ENCODE data around the gene WNK1.

WNK1 gene

DNA sequence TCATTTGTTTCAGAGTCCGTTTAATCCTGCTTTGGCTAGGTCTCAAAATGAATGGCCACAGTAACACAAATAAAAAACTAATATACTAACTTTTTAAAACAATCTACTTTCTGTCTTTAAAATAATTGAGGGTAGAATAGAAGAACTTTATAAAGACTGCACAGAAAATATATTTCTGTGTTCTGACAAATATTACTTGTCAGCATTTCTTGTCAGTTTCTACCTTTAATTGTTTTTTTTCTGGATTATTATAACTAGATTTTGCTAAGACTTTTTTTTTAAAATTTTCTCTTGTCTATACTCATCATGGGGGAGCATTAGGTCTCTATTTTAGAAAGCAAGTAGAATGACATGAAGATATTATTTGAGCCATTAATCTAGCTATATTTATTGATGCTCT is 110.9 kb downstream of the WNK1 start:
- no peak for DNase-seq (ENCODE audit: low spot score)

DNA sequence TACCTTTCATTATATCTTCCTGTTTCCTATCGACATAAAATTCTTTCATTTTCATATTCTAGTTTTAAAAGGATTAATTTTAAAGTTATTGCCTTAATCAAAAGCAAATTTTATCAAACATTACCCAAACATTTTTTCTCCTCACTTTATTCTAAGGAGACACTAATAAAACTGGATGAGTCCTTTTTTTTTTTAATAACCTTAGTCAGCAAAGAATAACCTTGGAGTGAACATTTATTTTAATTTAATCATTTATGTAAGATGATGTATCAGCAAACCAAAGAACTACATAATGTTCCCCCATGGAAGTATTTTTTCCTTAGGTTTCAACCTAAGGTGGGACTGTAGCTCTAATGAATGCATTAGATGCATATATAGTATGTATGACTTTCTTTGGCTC is 113.2 kb downstream of the WNK1 start:
- no peak for DNase-seq (ENCODE audit: low spot score)

DNA sequence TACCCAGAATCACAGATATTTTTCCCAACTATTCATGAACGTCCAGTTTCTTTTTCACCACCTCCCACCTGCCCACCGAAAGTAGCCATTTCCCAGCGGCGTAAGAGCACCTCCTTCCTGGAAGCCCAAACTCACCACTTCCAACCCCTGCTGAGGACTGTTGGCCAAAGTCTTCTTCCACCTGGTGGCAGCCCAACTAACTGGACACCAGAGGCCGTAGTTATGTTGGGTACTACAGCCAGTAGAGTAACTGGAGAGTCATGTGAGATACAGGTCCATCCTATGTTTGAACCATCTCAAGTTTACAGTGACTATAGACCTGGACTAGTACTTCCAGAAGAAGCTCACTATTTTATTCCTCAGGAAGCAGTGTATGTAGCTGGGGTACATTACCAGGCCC is 115.5 kb downstream of the WNK1 start:
- no peak for DNase-seq (ENCODE audit: low spot score)

DNA sequence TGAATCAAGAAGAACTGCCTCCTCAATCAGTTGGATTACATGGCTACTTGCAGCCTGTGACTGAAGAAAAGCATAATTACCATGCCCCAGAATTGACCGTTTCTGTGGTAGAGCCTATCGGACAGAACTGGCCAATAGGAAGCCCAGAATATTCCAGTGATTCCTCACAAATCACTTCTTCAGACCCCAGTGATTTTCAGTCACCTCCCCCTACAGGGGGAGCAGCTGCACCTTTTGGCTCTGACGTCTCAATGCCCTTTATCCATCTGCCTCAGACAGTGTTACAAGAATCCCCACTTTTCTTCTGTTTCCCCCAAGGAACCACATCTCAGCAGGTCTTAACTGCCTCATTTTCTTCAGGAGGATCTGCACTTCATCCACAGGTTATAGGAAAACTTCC is 116.3 kb downstream of the WNK1 start:
- DNase-seq (ENCODE audit: low spot score), result no peak

DNA sequence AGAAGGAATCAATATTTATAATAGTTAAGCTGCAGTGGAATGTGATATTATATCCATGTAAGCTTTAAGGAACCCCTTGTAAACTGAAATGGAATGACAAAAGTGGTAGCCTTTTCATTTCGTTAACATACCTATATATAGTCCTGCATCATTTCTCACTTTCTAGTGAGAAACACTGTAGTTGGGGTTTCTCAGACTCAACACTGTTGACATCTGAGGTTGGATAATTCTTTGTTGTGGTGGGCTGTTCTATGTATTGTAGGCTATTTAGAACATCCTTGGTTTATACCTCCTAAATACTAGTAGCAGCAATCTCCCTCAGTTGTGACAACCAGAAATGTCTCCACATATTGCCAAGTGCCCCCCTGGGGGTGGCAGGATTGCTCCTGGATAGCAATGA is 118.0 kb downstream of the WNK1 start:
- no peak for DNase-seq (ENCODE audit: low spot score)

DNA sequence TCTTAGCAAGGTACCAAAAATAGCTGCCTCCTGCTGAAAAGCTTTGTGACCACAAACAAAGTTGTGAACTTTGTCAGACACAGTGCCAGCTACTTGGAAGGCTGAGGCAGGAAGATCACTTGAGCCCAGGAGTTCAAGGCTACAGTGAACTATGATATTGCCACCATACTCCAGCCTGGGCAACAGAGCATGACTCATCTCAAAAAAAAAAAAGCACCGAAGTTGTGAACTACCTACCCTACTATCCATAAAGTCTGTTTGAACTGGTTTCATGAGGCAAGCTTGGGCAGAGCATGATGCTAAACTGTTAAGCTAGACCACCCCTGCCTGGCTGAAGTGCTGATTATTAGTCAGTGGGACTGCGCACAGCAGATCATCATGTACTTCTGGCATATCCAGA is 121.6 kb downstream of the WNK1 start:
- no peak for DNase-seq (ENCODE audit: low spot score)

DNA sequence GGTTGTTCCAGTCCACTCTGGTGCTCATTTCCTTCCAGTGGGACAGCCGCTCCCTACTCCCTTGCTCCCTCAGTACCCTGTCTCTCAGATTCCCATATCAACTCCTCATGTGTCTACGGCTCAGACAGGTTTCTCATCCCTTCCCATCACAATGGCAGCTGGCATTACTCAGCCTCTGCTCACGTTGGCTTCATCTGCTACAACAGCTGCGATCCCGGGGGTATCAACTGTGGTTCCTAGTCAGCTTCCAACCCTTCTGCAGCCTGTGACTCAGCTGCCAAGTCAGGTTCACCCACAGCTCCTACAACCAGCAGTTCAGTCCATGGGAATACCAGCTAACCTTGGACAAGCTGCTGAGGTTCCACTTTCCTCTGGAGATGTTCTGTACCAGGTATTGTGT is 127.3 kb downstream of the WNK1 start:
- DNase-seq (ENCODE audit: low spot score), result no peak

DNA sequence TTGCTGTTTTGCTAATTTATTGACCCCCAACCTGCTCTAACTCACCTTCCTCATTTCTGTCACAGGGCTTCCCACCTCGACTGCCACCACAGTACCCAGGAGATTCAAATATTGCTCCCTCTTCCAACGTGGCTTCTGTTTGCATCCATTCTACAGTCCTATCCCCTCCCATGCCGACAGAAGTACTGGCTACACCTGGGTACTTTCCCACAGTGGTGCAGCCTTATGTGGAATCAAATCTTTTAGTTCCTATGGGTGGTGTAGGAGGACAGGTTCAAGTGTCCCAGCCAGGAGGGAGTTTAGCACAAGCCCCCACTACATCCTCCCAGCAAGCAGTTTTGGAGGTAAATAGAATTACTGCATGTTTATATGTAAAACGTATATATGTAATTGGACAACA is 128.3 kb downstream of the WNK1 start:
- DNase-seq (ENCODE audit: low spot score), result no peak

DNA sequence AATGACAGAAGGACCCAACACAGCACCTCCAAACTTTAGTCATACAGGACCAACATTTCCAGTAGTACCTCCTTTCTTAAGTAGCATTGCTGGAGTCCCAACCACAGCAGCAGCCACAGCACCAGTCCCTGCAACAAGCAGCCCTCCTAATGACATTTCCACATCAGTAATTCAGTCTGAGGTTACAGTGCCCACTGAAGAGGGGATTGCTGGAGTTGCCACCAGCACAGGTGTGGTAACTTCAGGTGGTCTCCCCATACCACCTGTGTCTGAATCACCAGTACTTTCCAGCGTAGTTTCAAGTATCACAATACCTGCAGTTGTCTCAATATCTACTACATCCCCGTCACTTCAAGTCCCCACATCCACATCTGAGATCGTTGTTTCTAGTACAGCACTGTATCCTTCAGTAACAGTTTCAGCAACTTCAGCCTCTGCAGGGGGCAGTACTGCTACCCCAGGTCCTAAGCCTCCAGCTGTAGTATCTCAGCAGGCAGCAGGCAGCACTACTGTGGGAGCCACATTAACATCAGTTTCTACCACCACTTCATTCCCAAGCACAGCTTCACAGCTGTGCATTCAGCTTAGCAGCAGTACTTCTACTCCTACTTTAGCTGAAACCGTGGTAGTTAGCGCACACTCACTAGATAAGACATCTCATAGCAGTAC is 132.5 kb downstream of the WNK1 start:
- no peak for DNase-seq (ENCODE audit: low spot score)

DNA sequence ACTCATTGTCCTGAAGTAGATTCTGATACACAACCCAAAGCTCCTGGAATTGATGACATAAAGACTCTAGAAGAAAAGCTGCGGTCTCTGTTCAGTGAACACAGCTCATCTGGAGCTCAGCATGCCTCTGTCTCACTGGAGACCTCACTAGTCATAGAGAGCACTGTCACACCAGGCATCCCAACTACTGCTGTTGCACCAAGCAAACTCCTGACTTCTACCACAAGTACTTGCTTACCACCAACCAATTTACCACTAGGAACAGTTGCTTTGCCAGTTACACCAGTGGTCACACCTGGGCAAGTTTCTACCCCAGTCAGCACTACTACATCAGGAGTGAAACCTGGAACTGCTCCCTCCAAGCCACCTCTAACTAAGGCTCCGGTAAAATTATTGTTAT is 133.3 kb downstream of the WNK1 start:
- no peak for DNase-seq (ENCODE audit: low spot score)

DNA sequence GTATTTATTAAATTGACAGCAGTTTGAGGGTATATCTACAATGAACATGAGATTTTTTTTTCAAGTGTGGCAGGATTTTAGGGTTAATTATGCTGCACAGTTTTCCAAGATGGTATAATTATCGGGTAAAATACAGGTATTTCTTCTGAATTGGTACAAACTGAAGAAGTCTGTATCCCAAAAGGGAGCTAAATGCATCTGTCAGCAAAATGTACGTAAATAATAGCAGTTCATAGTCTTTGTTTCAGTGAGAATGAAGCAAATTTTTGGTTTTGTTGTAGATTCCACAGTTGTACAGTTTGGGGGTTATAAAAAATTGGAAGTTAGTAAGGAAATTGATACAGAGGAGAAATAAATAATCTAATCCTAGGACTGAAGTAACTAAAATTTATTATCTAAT is 133.8 kb downstream of the WNK1 start:
- DNase-seq (ENCODE audit: low spot score), result no peak

DNA sequence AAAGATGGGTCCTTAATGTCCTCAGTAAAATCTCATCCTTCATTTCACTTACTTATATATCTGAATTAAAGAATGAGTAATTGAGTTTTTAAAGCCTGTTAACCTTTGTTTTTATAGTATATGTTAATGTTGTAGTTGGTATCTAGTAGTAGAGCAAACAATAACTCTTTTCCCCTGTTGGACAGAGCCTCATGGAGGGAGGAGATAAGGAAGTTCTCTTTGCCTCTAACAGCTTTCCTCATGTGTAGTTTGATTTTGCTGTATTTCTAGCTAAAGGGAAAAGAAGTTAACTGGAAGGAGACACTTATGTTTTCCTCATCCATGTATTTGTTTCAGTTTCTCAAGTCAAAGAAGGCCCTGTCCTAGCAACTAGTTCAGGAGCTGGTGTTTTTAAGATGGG is 141.8 kb downstream of the WNK1 start:
- no peak for DNase-seq (ENCODE audit: low spot score)

DNA sequence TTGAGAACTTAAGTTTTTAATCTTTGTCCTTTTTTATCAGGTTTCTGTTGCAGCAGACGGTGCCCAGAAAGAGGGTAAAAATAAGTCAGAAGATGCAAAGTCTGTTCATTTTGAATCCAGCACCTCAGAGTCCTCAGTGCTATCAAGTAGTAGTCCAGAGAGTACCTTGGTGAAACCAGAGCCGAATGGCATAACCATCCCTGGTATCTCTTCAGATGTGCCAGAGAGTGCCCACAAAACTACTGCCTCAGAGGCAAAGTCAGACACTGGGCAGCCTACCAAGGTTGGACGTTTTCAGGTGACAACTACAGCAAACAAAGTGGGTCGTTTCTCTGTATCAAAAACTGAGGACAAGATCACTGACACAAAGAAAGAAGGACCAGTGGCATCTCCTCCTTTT is 143.7 kb downstream of the WNK1 start:
- DNase-seq (ENCODE audit: low spot score), result no peak

DNA sequence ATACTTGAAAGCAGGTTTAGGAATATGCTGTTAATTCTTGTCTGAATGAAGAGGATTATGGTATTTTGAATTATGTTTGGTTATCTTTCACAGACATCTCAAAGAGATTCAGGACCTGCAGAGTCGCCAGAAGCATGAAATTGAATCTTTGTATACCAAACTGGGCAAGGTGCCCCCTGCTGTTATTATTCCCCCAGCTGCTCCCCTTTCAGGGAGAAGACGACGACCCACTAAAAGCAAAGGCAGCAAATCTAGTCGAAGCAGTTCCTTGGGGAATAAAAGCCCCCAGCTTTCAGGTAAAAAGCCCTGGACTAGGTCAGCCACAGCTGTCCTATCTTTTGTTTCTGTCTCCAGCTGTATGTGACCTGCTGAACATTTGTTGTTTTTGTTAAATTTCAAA is 145.0 kb downstream of the WNK1 start:
- DNase-seq (ENCODE audit: low spot score), result no peak

DNA sequence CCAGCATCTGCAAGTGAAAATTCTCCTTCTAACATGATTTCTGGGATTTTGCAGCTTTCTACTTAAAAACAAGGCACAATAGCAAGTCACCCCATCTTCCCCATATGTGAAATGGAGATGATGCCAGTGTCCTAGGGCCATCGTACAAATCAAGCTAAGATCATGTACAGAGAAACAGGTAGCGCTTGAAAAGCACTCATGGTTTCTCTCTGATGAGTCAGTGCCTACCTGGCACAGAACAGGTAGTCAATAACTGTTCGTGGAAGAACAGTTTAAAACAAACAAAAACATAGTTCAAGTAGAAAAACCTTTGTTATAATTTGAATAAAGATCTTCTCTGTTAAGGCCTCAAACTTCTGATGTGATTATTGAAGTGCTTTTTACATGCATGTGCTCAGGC is 150.2 kb downstream of the WNK1 start:
- no peak for DNase-seq (ENCODE audit: low spot score)

DNA sequence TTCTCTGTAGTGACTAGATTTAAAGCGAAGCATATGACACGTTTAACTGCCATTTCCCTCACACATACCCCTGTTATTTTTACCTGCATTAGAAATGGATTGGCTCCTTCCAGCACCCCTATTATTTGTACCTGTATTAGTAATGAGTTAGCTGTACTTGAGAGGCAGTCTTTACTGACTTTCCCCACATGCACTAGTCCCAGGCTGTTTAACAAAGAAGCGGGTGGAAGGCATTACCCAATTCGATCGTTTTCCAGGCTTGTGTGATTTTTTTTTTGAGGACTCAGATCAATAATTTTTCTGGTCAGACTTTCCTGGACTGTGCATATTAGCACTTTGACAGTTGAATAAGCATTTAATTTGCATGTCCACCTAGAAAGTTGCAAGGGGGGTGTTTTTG is 150.7 kb downstream of the WNK1 start:
- no peak for DNase-seq (ENCODE audit: low spot score)

DNA sequence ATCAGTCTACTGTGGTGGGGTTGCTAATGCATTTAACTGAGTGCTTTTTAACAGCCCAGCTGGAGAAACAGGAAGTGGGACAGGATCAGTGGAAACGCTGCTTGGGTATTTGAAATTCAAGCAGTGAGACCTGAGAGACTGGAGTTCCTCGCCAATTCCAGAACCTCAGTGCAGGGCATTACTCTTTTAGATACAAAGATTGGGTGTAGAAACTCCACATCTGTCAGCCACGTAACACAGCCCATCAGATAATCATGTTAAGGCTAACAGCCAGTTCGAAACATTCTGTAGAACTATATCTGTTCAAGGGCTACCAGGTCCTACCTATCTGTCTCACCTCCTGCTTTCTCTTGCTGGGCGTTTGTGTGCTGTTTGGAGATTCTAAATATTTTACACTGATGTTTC is 151.6 kb downstream of the WNK1 start:
- no peak for DNase-seq (ENCODE audit: low spot score)

DNA sequence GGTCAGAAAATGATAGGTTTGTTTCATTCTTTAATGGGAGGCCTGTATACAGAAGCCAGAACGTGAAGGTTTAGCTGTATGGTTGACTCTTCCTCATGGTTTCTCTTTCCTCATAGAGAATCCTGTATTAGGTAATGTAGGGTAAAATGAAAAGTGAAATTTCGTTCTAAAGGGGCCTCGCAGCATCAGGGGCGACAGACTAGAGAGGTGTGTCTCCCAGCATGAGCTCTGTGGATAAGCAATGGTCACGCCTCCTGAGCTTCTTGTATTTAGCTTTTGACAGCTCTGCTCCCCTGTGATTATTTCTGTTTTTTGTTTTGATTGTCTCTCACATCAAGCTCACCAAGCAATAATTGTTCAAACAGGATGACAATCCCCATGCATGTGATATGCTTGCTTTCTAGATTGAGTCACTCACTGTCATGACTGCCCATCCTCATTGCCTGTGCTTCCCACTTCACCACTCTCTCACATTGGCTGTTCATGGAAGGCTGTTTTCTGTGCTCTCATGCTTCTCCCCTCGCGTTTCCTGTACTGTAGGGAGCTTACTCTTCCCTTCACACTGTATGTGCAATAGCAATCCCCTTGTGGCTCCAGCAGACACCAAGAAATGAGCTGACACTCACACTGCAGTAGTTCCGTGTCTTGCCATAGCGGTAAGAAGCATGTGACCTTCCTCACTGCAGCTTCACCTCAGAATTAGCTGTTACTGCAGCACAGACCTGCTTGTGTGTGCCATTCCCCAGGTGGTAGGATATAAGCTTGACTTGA is 153.1 kb downstream of the WNK1 start:
- peak; percentile 21 for DNase-seq (ENCODE audit: low spot score)

DNA sequence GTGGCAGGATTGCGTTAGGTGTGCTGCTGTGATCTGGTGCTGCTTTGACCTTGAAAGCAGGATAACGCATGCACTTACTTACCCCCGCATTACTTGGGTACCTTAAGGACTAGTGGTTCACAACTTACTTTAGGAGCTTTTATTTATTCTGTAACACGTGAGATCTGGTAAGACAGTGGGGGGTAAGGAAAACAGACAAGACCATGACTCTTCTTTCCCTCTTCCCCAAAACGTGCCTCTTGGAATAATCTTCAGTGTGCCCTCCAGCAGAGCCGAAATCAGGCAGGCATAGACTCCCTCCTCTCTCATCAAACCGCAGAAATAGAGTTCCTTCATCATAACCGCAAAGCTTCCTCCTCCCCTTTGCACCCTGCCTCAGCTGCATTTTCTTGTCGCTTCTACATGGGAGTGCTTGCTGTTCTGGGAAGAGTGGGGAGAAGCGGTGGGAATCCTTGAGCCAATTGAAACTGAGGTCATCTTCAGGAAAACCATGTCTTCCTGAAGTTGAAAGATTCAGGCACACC is 153.7 kb downstream of the WNK1 start:
- DNase-seq (ENCODE audit: low spot score), result no peak

DNA sequence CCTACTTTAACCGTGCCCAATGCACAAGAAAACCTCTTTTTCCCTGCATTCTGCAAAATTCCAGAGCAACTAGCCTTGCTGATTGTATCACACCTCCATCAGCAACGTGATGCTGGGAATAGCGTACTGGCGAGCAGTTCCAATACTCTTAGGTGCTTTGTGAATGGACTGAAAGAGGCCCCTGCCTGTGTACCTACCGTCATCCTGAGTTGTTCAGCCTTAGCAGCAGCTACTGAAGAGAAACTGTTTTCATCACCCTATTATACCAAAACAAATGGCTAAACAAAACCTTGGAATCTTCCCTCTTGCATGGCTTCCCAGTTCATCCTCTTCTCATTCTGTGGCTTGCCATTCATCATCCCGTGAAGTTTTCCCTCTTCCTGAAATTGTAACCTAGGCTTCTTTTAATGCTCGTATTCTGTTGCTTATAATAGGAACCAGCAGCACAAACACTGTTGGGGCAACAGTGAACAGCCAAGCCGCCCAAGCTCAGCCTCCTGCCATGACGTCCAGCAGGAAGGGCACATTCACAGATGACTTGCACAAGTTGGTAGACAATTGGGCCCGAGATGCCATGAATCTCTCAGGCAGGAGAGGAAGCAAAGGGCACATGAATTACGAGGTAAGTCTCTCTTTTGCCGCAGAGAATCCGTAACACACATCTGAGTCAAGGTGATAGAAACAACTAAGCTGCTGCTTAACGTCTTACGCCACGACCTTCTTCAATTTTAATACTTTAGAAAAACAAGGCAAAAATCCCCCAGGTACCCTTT is 155.2 kb downstream of the WNK1 start:
- no peak for DNase-seq (ENCODE audit: low spot score)

DNA sequence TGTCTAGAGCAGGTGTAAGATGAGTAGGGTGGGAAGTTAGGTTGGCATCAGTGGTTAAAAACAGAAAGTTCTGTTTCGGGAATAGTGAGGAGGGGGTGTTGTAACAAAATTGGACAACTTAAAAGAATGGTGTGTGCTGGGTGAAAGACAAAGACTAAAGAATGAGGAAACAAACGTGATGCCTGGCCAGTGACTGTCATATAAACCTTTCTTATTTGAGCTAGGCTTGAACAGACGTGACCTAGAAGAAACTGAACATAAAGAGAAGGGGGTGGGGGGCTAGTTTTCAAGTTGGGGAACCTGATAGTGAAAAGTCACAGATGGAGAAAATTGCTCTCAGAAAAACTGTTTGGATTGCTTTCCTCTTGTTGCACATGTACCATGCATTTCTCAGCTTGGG is 157.5 kb downstream of the WNK1 start:
- no peak for DNase-seq (ENCODE audit: low spot score)

DNA sequence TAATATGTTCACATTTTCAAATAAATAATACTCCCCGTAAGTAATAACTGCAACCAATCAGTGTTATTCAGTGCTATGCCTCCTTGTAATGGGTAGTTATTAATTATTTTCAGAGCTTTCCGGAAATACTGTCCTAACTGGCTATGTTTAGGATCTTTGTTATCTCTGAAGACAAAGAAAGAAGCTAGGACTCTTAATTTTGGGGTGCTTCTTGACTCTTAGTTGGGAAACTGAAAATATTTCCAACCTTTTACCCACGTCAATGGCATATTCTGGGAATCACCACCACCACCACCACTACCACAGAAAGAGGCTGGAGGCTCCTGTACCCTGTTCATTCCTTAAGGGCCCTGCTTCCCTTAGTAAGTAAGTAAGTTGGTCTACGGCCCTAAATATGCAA is 158.0 kb downstream of the WNK1 start:
- no peak for DNase-seq (ENCODE audit: low spot score)

All from pons (tissue), 1 donor.